B cell (primary cell): Measurements from ENCODE around the gene ZBTB34. TPM values are rescaled to one million over a fixed set of nuclear protein-coding genes. Genes with fewer than 3 reads are reported as not detected.

ENCODE experiments used
- ATAC-seq: fragments of 200-7000 bp; cut with Tn5 transposase; one replicate; pipeline ENCODE4 v1.10.0; 2021; ENCODE audit warnings: low read depth, mild to moderate bottlenecking, moderate number of reproducible peaks, moderate library complexity
- CTCF ChIA-PET: fragments of 350-600 bp; sonication (Branson Sonifier 250); formaldehyde crosslinking; loops from one replicate; lab custom pipeline; 2021; ENCODE audit warnings: antibody characterized with exemption, inconsistent platforms; lab: Charles Lee
- POLR2A ChIA-PET: fragments of 350-600 bp; sonication (Branson Sonifier 250); formaldehyde crosslinking; loops from one replicate; lab custom pipeline; 2021; ENCODE audit warnings: antibody characterized with exemption; lab: Charles Lee
- DNase-seq: peaks from one replicate; pipeline ENCODE4 v3.0.0; 2013
- H2AFZ ChIP-seq: 2 replicates; pipeline ENCODE4 v1.6.1; 2012; ENCODE audit warnings: mild to moderate bottlenecking, low read depth, low read length; ENCODE audit not compliant: insufficient read depth, poor library complexity, severe bottlenecking
- H3K27ac ChIP-seq, 2 donors: 1 replicate in 1 of 2; 2 replicates in 1 of 2; pipeline ENCODE4 v1.5.1; 2012 to 2013; ENCODE audit warnings: low read length in 2 of 2, mild to moderate bottlenecking in 2 of 2, moderate library complexity in 1 of 2
- H3K27me3 ChIP-seq, 4 experiments: fragments of 200-600 bp in 1 of 4; sonication (generic) in 1 of 4; replicated peaks in 1 of 4; 1 replicate in 2 of 4; 2 replicates in 2 of 4; pipeline versions ENCODE4 v1.6.1 to v1.7.0; 2013 to 2016; ENCODE audit warnings: low read length in 3 of 4, mild to moderate bottlenecking in 2 of 4, mixed read lengths in 1 of 4, moderate library complexity in 1 of 4; ENCODE audit not compliant: insufficient read depth in 4 of 4, control insufficient read depth in 3 of 4; ENCODE audit errors: control extremely low read depth in 1 of 4
- H3K36me3 ChIP-seq, 2 experiments: replicated peaks in 1 of 2; 1 replicate in 1 of 2; 2 replicates in 1 of 2; pipeline versions ENCODE4 v1.6.1 to v1.7.1; 2013; ENCODE audit warnings: low read length in 1 of 2; ENCODE audit not compliant: insufficient read depth in 2 of 2, control insufficient read depth in 1 of 2; ENCODE audit errors: control extremely low read depth in 1 of 2, extremely low read depth in 1 of 2
- H3K4me1 ChIP-seq, 2 donors: fragments of 200-600 bp in 1 of 2; sonication (generic) in 1 of 2; 1 replicate in 1 of 2; 2 replicates in 1 of 2; pipeline versions ENCODE4 v1.5.1 to v1.6.1; 2013 to 2017; ENCODE audit warnings: low read length in 2 of 2; ENCODE audit not compliant: control insufficient read depth in 2 of 2, insufficient read depth in 2 of 2
- H3K4me2 ChIP-seq: replicated peaks from 2 replicates; pipeline ENCODE3; 2012; ENCODE audit warnings: mild to moderate bottlenecking, low read depth, low read length; ENCODE audit not compliant: poor library complexity, severe bottlenecking
- H3K4me3 ChIP-seq, 5 experiments: fragments of 200-600 bp in 1 of 5; sonication (generic) in 1 of 5; 1 replicate in 3 of 5; 2 replicates in 2 of 5; pipeline versions ENCODE4 v1.5.1 to v1.7.0; 2011 to 2016; ENCODE audit warnings: low read length in 4 of 5, mild to moderate bottlenecking in 4 of 5, low read depth in 2 of 5, control low read depth in 1 of 5, moderate library complexity in 1 of 5; ENCODE audit not compliant: insufficient read depth in 1 of 5; ENCODE audit errors: control extremely low read depth in 1 of 5, extremely low read depth in 1 of 5
- H3K79me2 ChIP-seq: fragments of 200-600 bp; sonication (generic); one replicate; pipeline ENCODE4 v1.6.0; 2016; ENCODE audit warnings: low read length; ENCODE audit not compliant: control insufficient read depth, insufficient read depth
- H3K9ac ChIP-seq: fragments of 200-600 bp; sonication (generic); 2 replicates; pipeline ENCODE4 v1.6.1; 2017; ENCODE audit warnings: mild to moderate bottlenecking, low read length, moderate library complexity
- H3K9me3 ChIP-seq, 3 donors: one replicate each; pipeline versions ENCODE4 v1.6.1 to v1.7.1; 2013; ENCODE audit warnings: low read length in 2 of 3; ENCODE audit not compliant: control insufficient read depth in 2 of 3, insufficient read depth in 1 of 3; ENCODE audit errors: control extremely low read depth in 1 of 3
- H4K20me1 ChIP-seq: 2 replicates; pipeline ENCODE4 v1.6.0; 2012; ENCODE audit warnings: mild to moderate bottlenecking, low read length; ENCODE audit not compliant: insufficient read depth, control insufficient read depth, poor library complexity, severe bottlenecking
- H3K27ac Mint-ChIP-seq: one replicate; pipeline ENCODE4 v1.8.0; 2021; ENCODE audit warnings: mixed read lengths
- H3K27me3 Mint-ChIP-seq: one replicate; pipeline ENCODE4 v1.8.0; 2021; ENCODE audit warnings: mixed read lengths
- H3K4me1 Mint-ChIP-seq: one replicate; pipeline ENCODE4 v1.8.0; 2021; ENCODE audit warnings: mixed read lengths
- H3K4me3 Mint-ChIP-seq: one replicate; pipeline ENCODE4 v1.8.0; 2021; ENCODE audit warnings: mixed read lengths
- H3K9me3 Mint-ChIP-seq: one replicate; pipeline ENCODE4 v1.8.0; 2022; ENCODE audit warnings: mixed read lengths; ENCODE audit not compliant: insufficient read depth
- CTCF ChIP-seq: fragments of 200-600 bp; IDR thresholded peaks from one replicate; pipeline ENCODE4 v1.8.0; 2022; ENCODE audit warnings: antibody characterized with exemption, mild to moderate bottlenecking
- EZH2 ChIP-seq: IDR thresholded peaks from 2 replicates; pipeline ENCODE4 v1.6.1; 2012; ENCODE audit warnings: borderline replicate concordance, low read depth, mild to moderate bottlenecking, moderate library complexity, low read length; ENCODE audit not compliant: insufficient read depth, poor library complexity, severe bottlenecking
- WGBS: methylation state at CpG from one replicate; pipeline ENCODE4 v1.1.5; 2013; ENCODE audit warnings: missing lambda C conversion rate; ENCODE audit not compliant: insufficient coverage; 5-methylcytosine and 5-hydroxymethylcytosine counted together
- intact Hi-C: fragments of 100-400 bp; cut with micrococcal nuclease; formaldehyde crosslinking; loops from one replicate; pipeline ENCODE4 v1.10.0; 2022
- polyA plus RNA-seq: library from polyadenylated mRNA; depleted of rRNA; stranded (reverse); fragments of >200 nt; gene quantifications from 2 replicates; pipeline ENCODE4 v1.2.3, GENCODE V29; 2012
- total RNA-seq, 2 donors: library from RNA; stranded (reverse); fragments of 120-200 nt in 1 of 2; gene quantifications; 1 replicate in 1 of 2; 2 replicates in 1 of 2; pipeline versions ENCODE4 v1.2.3 to v1.2.4, GENCODE V29; 2013 to 2022

Gene ZBTB34
- total and polyA plus RNA-seq, 2 donors (not counting 1 experiment from before 2014, with no cell fraction given), result 3.8 to 12.1 TPM

GRCh38 chr9:126932871-126933321 lies 72.5 kb downstream of the ZBTB34 start:
- H3K27me3 ChIP-seq, result no peaks in the 10 kb centered on the region
- no peak overlapping the region for H3K4me2 ChIP-seq
- H3K9me3 ChIP-seq, result no peaks in the 10 kb centered on the region
- no peaks in the 10 kb centered on the region for H3K4me1 ChIP-seq
- WGBS, result 92% methylated on average over 11 of the region's 11 CpGs
- H4K20me1 ChIP-seq, result peaks cover 8% of the 10 kb centered on the region
- H3K36me3 ChIP-seq, result peaks cover 0 to 3% of the 10 kb centered on the region in 2 experiments
- no peak overlapping the region for H3K27ac Mint-ChIP-seq
- ATAC-seq, result no peak
- H3K4me3 Mint-ChIP-seq, result no peak overlapping the region
- no peak overlapping the region for H3K9ac ChIP-seq
- POLR2A ChIA-PET, result no interaction called here
- H3K27me3 Mint-ChIP-seq, result no peaks in the 10 kb centered on the region
- H2AFZ ChIP-seq, result no peak overlapping the region
- H3K27ac ChIP-seq, result no peak overlapping the region
- no peaks in the 10 kb centered on the region for H3K9me3 Mint-ChIP-seq
- CTCF ChIA-PET, result interaction anchor here (1.5 kb wide), 1 partner anchor 9 kb away, joined by 5 read pairs; no protein-coding TSS in a partner anchor
- DNase-seq, result no peak
- no peak overlapping the region for H3K4me3 ChIP-seq
- TF ChIP-seq CTCF (no peak), EZH2 (no peak)
- intact Hi-C loops, result no loop called here
- peaks cover 11% of the 10 kb centered on the region for H3K79me2 ChIP-seq
- H3K4me1 Mint-ChIP-seq, result no peaks in the 10 kb centered on the region

GRCh38 chr9:126933334-126933980 lies 73.0 kb downstream of the ZBTB34 start:
- Histone ChIP-seq H3K27ac (no peak overlapping the region), H2AFZ (no peak overlapping the region), H3K27me3 (no peaks in the 10 kb centered on the region), H3K36me3 (peaks cover 0 to 3% of the 10 kb centered on the region in 2 experiments), H3K9ac (no peak overlapping the region), H3K4me3 (no peak overlapping the region), H3K9me3 (no peaks in the 10 kb centered on the region), H3K79me2 (peaks cover 6% of the 10 kb centered on the region), H3K4me2 (no peak overlapping the region), H4K20me1 (peaks cover 9% of the 10 kb centered on the region), H3K4me1 (no peaks in the 10 kb centered on the region)
- CTCF ChIA-PET, result no interaction called here
- no peaks in the 10 kb centered on the region for H3K9me3 Mint-ChIP-seq
- no peak for TF ChIP-seq EZH2
- TF ChIP-seq CTCF, result no peak
- no peak overlapping the region for H3K4me3 Mint-ChIP-seq
- 94% methylated on average over 9 of the region's 11 CpGs for WGBS
- intact Hi-C loops, result no loop called here
- DNase-seq, result no peak
- no peak overlapping the region for H3K27ac Mint-ChIP-seq
- no peak for ATAC-seq
- no peaks in the 10 kb centered on the region for H3K27me3 Mint-ChIP-seq
- no peaks in the 10 kb centered on the region for H3K4me1 Mint-ChIP-seq
- POLR2A ChIA-PET, result no interaction called here
